ENCODE measurements around the gene LRTM2.

The LRTM2 gene

DNA sequence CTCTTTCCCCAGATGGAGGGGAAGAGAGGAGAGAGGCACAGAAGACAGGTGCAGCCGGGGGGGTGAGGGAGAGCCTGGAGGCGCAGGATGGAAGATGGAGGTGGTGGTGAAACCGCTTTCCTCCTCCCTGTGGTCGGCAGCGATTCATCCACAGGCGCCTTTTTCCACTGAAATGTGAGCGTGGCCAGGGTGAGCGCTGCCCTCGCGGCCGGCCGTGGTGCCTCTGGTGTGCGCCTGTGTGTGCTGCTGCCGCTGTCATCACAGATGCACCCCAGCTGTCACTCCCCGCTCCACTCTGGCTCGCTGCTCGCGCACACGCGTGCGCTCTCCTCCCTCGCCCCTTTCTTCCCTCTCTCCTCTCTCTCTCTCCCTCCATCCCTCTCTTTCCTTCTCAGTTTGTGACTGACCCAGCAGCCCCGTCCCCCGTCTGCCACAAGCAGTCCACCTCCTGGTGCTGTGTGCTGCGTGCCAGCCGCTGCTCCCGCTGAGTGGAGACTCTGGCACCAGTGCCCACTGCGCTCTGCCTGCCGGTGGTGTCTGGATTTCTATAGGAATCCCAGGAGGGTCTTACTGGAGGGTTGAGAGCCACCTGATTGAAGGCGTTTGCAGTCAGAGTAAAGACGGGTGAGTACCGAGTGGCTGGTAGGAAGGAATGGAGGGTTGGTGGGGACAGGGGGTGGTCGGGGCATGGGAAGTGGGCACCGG, at the start of gene LRTM2:
LRTM2 (plus strand) TSS at position 375 of the 705 bp plus-strand sequence. CDS start 7,584 bp downstream, outside the sequence.
- Histone ChIP-seq H3K4me1 (peaks cover 0 to 7% (median 2%) of the 10 kb centered on the region in 4 donors), H3K27me3 (peaks cover 0 to 59% of the 10 kb centered on the region in 2 donors), H3K27ac (no peak within 1 kb of the TSS), H3K9me3 (no peaks in the 10 kb centered on the region), H3K4me3 (no peak within 1 kb of the TSS), H3K36me3 (no peaks in the 10 kb centered on the region)
- intact Hi-C loops (cut with DNase I; ENCODE audit: low total_unique reads): no loop called here
- no peak for DNase-seq
- TF ChIP-seq, protein P1, sequence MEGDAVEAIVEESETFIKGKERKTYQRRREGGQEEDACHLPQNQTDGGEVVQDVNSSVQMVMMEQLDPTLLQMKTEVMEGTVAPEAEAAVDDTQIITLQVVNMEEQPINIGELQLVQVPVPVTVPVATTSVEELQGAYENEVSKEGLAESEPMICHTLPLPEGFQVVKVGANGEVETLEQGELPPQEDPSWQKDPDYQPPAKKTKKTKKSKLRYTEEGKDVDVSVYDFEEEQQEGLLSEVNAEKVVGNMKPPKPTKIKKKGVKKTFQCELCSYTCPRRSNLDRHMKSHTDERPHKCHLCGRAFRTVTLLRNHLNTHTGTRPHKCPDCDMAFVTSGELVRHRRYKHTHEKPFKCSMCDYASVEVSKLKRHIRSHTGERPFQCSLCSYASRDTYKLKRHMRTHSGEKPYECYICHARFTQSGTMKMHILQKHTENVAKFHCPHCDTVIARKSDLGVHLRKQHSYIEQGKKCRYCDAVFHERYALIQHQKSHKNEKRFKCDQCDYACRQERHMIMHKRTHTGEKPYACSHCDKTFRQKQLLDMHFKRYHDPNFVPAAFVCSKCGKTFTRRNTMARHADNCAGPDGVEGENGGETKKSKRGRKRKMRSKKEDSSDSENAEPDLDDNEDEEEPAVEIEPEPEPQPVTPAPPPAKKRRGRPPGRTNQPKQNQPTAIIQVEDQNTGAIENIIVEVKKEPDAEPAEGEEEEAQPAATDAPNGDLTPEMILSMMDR (IDR thresholded peaks at IDR 0.05): no peak

DNA sequence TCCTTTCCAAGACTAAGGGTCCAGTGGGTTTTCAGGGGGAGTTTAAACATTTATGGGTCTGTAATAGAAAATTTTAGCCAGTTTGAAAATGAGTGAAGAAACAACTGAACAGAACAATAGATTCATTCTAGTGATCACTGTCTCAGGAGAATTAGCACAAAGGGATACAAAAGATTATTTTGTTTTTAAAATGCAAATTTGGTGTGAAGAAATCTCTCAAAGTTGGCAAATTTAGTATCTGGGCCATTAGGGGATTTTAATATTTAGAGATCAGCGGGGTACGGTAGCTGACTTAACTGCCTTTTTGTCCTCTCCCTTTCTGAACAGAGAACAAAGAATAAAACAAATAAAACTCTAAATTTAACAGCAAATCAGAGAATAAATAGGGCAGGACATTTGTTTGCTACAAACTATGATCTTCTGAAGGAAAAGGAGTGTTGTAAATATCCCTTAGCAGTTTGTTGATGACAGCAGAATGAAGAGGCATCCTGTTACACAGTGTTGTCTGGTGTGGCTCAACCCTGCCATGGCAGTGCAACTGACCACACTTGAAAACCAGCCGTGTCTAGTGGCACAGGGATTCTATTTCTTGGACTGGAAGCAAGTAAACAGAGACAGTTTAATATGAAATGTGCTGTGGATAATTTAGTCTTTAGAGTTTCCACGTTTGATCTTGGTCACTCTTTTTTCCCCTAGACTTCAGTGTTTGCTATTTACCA, 46.3 kb upstream of the LRTM2 start:
- Histone ChIP-seq H3K9me3 (no peaks in the 10 kb centered on the region), H3K27ac (no peak overlapping the region), H3K4me1 (peaks cover 0 to 10% (median 2%) of the 10 kb centered on the region in 4 donors), H3K36me3 (peaks cover 0 to 14% (median 0%) of the 10 kb centered on the region in 3 donors), H3K27me3 (no peaks in the 10 kb centered on the region), H3K4me3 (no peak overlapping the region)
- DNase-seq: no peak
- intact Hi-C loops (cut with DNase I; ENCODE audit: low total_unique reads): no loop called here
- TF ChIP-seq, protein P1 (IDR thresholded peaks at IDR 0.05): no peak

DNA sequence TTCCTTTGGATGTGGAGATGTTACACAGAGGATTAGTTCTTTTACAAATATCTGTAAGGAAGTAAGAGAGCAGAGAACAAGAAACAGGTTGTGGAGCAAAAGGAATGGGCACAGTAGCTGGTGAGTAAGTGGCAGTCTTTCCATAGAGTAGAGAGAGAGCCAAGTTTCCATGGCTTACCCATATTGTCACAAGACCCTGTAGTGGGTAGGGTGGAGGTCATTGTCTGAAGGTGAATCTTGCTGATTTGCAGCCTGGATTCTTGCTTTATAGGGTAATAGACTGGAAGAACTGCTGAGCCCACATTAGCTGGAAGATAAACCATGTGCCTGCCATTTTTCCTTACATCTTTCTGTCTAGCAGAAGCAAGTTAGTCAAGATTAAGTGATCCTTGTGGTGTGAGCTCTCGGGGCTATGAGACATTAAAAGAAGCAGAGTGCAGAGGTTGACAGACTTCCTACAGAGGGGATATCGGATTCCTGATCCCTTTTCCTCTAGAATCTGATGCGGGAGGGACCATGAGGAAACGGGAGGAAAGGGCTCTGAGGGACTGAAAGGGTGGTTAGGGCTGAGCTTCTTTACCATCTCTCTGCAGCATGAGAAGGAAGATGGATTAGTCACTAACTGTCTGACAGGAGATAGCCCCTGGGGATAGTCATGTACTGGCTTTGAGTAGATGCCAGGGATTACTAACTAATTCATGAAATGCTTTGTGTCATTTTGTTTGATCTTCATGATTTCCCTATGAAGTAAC, 44.0 kb upstream of the LRTM2 start:
- Histone ChIP-seq H3K27me3 (no peaks in the 10 kb centered on the region), H3K27ac (no peak overlapping the region), H3K4me3 (no peak overlapping the region), H3K4me1 (peaks cover 3 to 25% (median 10%) of the 10 kb centered on the region in 4 donors), H3K36me3 (peaks cover 0 to 9% (median 0%) of the 10 kb centered on the region in 3 donors), H3K9me3 (no peaks in the 10 kb centered on the region)
- DNase-seq: no peak
- TF ChIP-seq, protein P1 (IDR thresholded peaks at IDR 0.05): no peak
- intact Hi-C loops (cut with DNase I; ENCODE audit: low total_unique reads): no loop called here

DNA sequence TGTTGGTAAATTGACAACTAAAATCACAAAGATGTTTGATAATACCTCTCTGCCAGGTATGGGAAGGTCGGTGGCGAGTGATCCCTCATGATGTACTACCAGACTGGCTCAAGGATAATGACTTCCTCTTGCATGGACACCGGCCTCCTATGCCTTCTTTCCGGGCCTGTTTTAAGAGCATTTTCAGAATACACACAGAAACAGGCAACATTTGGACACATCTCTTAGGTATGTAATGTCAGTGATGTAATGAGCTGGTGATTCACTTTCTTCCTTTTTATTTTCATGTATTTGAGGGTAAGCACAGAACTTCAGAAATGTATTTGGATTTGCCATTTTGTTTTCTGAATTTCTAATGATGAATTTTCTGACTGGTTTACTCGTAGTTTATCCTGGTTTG, 42.6 kb upstream of the LRTM2 start:
- Histone ChIP-seq H3K27me3 (no peaks in the 10 kb centered on the region), H3K36me3 (peaks cover 0 to 8% (median 0%) of the 10 kb centered on the region in 3 donors), H3K27ac (no peak overlapping the region), H3K9me3 (no peaks in the 10 kb centered on the region), H3K4me1 (peaks cover 3 to 25% (median 10%) of the 10 kb centered on the region in 4 donors), H3K4me3 (no peak overlapping the region)
- TF ChIP-seq, protein P1 (IDR thresholded peaks at IDR 0.05): no peak
- intact Hi-C loops (cut with DNase I; ENCODE audit: low total_unique reads): no loop called here
- no peak for DNase-seq

DNA sequence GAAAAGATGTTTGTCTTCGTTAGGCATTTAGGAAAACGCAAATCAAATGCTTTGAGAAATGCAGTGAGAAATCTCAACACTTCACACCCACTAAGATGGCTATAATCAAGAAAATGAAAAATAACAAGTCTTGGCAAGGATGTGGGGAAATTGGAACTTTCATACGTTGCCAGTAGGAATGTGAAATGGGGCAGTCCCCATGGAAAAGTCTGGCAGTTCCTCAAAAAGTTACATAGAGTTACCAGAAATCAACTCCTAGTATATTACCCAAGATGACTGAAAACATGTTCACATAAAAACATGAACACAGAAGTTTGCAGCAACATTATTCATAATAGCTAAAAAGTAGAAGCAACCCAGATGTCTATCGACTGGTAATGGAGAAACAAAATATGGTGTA, 41.5 kb upstream of the LRTM2 start:
- Histone ChIP-seq H3K9me3 (no peaks in the 10 kb centered on the region), H3K27me3 (no peaks in the 10 kb centered on the region), H3K4me3 (no peak overlapping the region), H3K36me3 (peaks cover 0 to 9% (median 3%) of the 10 kb centered on the region in 3 donors), H3K4me1 (peaks cover 3 to 25% (median 10%) of the 10 kb centered on the region in 4 donors), H3K27ac (no peak overlapping the region)
- no peak for DNase-seq
- intact Hi-C loops (cut with DNase I; ENCODE audit: low total_unique reads): no loop called here
- TF ChIP-seq, protein P1 (IDR thresholded peaks at IDR 0.05): no peak
